Measurements from ENCODE around the gene KIRREL2. TPM values are rescaled to one million over a fixed set of nuclear protein-coding genes. Genes with fewer than 3 reads are reported as not detected.

KIRREL2 gene
- total RNA-seq, 1 donor from 2014 or later, result not detected

- Histone ChIP-seq H3K36me3 (no peaks in the 10 kb centered on the region), H3K27ac (no peak overlapping the region), H3K4me1 (no peaks in the 10 kb centered on the region), H3K27me3 (no peaks in the 10 kb centered on the region), H3K4me3 (no peak overlapping the region), H3K9me3 (no peaks in the 10 kb centered on the region)
- no peak for DNase-seq (ENCODE audit: extremely low spot score in 2 of 2)
- no peak for TF ChIP-seq POLR2A (IDR thresholded peaks at IDR 0.05)
- no peak for TF ChIP-seq POLR2AphosphoS5 (IDR thresholded peaks at IDR 0.05; ENCODE audit: insufficient read depth in 1 of 2, low read depth in 1 of 2)
- TF ChIP-seq CTCF (IDR thresholded peaks at IDR 0.05), result no peak
- intact Hi-C loops (cut with DNase I), result no loop called here
These were observed 55.1 kb downstream of the KIRREL2 start for GRCh38 chr19:35911790-35912189.

GRCh38 chr19:35913589-35913988 is 56.9 kb downstream of the KIRREL2 start:
- Histone ChIP-seq H3K4me3 (no peak overlapping the region), H3K27me3 (no peaks in the 10 kb centered on the region), H3K36me3 (no peaks in the 10 kb centered on the region), H3K27ac (no peak overlapping the region), H3K4me1 (no peaks in the 10 kb centered on the region), H3K9me3 (no peaks in the 10 kb centered on the region)
- DNase-seq (ENCODE audit: extremely low spot score in 2 of 2), result no peak
- intact Hi-C loops (cut with DNase I), result no loop called here
- TF ChIP-seq CTCF (IDR thresholded peaks at IDR 0.05) (no peak), POLR2AphosphoS5 (IDR thresholded peaks at IDR 0.05; ENCODE audit: insufficient read depth in 1 of 2, low read depth in 1 of 2) (no peak), POLR2A (IDR thresholded peaks at IDR 0.05) (no peak)

- DNase-seq (ENCODE audit: extremely low spot score in 2 of 2), result no peak
- TF ChIP-seq POLR2A (IDR thresholded peaks at IDR 0.05), result no peak
- no peak for TF ChIP-seq POLR2AphosphoS5 (IDR thresholded peaks at IDR 0.05; ENCODE audit: insufficient read depth in 1 of 2, low read depth in 1 of 2)
- no peak for TF ChIP-seq CTCF (IDR thresholded peaks at IDR 0.05)
- Histone ChIP-seq H3K4me3 (no peak overlapping the region), H3K27me3 (no peaks in the 10 kb centered on the region), H3K36me3 (no peaks in the 10 kb centered on the region), H3K4me1 (no peaks in the 10 kb centered on the region), H3K9me3 (no peaks in the 10 kb centered on the region), H3K27ac (no peak overlapping the region)
- intact Hi-C loops (cut with DNase I), result no loop called here
These were observed 58.7 kb downstream of the KIRREL2 start for GRCh38 chr19:35915443-35915842.

Small RNAs within 50 kb of the gene (small RNA-seq; reads per million reads assigned to genes)
- not detected for gene RN7SL402P

Other genes starting within 250 kb of the KIRREL2 start
- gene HAUS5, start 244.2 kb upstream of the KIRREL2 start, total RNA-seq, result 11.0 TPM
- gene RBM42, start 227.9 kb upstream of the KIRREL2 start, total RNA-seq, result 54.3 TPM
- not detected for gene ETV2, start 215.2 kb upstream of the KIRREL2 start, total RNA-seq
- 265 TPM for gene COX6B1, start 208.6 kb upstream of the KIRREL2 start, total RNA-seq
- 9.1 TPM for gene UPK1A, start 190.4 kb upstream of the KIRREL2 start, total RNA-seq
- gene ZBTB32, start 152.4 kb upstream of the KIRREL2 start, total RNA-seq, result not detected
- gene KMT2B, start 138.9 kb upstream of the KIRREL2 start, total RNA-seq, result 16.0 TPM
- gene IGFLR1, start 114.5 kb upstream of the KIRREL2 start, total RNA-seq, result 7.4 TPM
- gene U2AF1L4, start 111.5 kb upstream of the KIRREL2 start, total RNA-seq, result 6.6 TPM
- gene PSENEN, start 111.3 kb upstream of the KIRREL2 start, total RNA-seq, result 28.2 TPM
- 11.3 TPM for gene LIN37, start 108.3 kb upstream of the KIRREL2 start, total RNA-seq
- 238 TPM for gene HSPB6, start 99.9 kb upstream of the KIRREL2 start, total RNA-seq
- 13.8 TPM for gene PROSER3, start 98.7 kb upstream of the KIRREL2 start, total RNA-seq
- gene ARHGAP33, start 81.3 kb upstream of the KIRREL2 start, total RNA-seq, result 35.4 TPM
- not detected for gene PRODH2, start 44.1 kb upstream of the KIRREL2 start, total RNA-seq
- gene NPHS1, start 4.4 kb upstream of the KIRREL2 start, total RNA-seq, result not detected
- 1.5 TPM for gene APLP1, start 11.7 kb downstream of the KIRREL2 start, total RNA-seq
- 15.7 TPM for gene NFKBID, start 43.6 kb downstream of the KIRREL2 start, total RNA-seq
- gene HCST, start 45.6 kb downstream of the KIRREL2 start, total RNA-seq, result 9.1 TPM
- 68.5 TPM for gene TYROBP, start 51.4 kb downstream of the KIRREL2 start, total RNA-seq
- 9.1 TPM for gene LRFN3, start 79.5 kb downstream of the KIRREL2 start, total RNA-seq
- gene SDHAF1, start 138.3 kb downstream of the KIRREL2 start, total RNA-seq, result 46.9 TPM
- 2.0 TPM for gene SYNE4, start 151.9 kb downstream of the KIRREL2 start, total RNA-seq
- gene ALKBH6, start 157.3 kb downstream of the KIRREL2 start, total RNA-seq, result 21.9 TPM
- 31.9 TPM for gene CLIP3, start 176.0 kb downstream of the KIRREL2 start, total RNA-seq
- 12.0 TPM for gene THAP8, start 197.4 kb downstream of the KIRREL2 start, total RNA-seq
- 2.5 TPM for gene WDR62, start 198.0 kb downstream of the KIRREL2 start, total RNA-seq

Measured in vagina (tissue), 2 donors.